Fibroblast of lung (primary cell): ENCODE results near the gene TLN1.

ENCODE experiments used
- EZH2 ChIP-seq: IDR thresholded peaks from 2 replicates; pipeline ENCODE4 v1.5.1; 2012; ENCODE audit warnings: low read length, control low read depth, mild to moderate bottlenecking; ENCODE audit errors: missing control alignments
- TF ChIP-seq, protein P1 (sequence below), 2 donors: IDR thresholded peaks in 1 of 2; conservative IDR thresholded peaks in 1 of 2; 1 replicate in 1 of 2; 2 replicates in 1 of 2; pipeline ENCODE4 v1.5.1; 2011 to 2012; ENCODE audit warnings: low read length in 2 of 2, control low read depth in 1 of 2, inconsistent platforms in 1 of 2, low read depth in 1 of 2, mild to moderate bottlenecking in 1 of 2

DNA sequence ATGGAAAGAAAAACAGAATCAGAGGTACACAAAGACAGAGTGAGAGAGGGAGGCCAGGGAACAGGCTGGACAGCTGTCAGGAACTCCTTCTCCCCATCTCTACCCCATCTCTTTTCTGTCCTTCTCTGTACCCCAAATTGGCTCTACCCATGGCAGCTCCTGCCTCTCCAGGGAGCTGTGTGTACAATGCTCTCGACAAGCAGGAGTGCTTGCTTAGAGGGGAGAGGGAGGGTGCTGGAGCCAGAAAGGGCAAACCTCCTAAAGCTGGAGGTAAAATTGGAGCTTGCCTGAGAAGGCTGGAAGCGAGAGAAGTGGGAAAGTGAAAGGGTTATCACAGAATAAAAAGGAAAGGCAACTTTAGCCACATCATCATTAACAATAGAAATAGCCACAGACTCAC lies 48.7 kb downstream of the TLN1 start:
- TF ChIP-seq, protein P1, sequence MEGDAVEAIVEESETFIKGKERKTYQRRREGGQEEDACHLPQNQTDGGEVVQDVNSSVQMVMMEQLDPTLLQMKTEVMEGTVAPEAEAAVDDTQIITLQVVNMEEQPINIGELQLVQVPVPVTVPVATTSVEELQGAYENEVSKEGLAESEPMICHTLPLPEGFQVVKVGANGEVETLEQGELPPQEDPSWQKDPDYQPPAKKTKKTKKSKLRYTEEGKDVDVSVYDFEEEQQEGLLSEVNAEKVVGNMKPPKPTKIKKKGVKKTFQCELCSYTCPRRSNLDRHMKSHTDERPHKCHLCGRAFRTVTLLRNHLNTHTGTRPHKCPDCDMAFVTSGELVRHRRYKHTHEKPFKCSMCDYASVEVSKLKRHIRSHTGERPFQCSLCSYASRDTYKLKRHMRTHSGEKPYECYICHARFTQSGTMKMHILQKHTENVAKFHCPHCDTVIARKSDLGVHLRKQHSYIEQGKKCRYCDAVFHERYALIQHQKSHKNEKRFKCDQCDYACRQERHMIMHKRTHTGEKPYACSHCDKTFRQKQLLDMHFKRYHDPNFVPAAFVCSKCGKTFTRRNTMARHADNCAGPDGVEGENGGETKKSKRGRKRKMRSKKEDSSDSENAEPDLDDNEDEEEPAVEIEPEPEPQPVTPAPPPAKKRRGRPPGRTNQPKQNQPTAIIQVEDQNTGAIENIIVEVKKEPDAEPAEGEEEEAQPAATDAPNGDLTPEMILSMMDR (conservative IDR thresholded peaks at IDR 0.05 in 1 of 2, IDR thresholded peaks at IDR 0.05 in 1 of 2; ENCODE audit: low read depth in 1 of 2, low read length in 2 of 2) = no peak
- no peak for TF ChIP-seq EZH2
